Breast epithelium (tissue), 4 donors: ENCODE results near the gene SH3GL3. TPM values are rescaled to one million over a fixed set of nuclear protein-coding genes. Genes with fewer than 3 reads are reported as not detected.

ENCODE experiments used
- DNase-seq, 2 donors: peaks; one replicate each; pipeline ENCODE4 v3.0.0-alpha.2; 2019; ENCODE audit warnings: low spot score in 2 of 2
- H3K27ac ChIP-seq, 2 donors: fragments of 200-600 bp; sonication (generic) in 1 of 2; one replicate each; pipeline ENCODE4 v1.5.1; 2016 to 2019; ENCODE audit warnings: mild to moderate bottlenecking in 1 of 2
- H3K27me3 ChIP-seq, 2 donors: fragments of 200-600 bp; sonication (generic) in 1 of 2; one replicate each; pipeline versions ENCODE4 v1.5.1 to v1.6.0; 2017 to 2019; ENCODE audit warnings: control low read depth in 1 of 2, mild to moderate bottlenecking in 1 of 2
- H3K36me3 ChIP-seq: fragments of 200-600 bp; one replicate; pipeline ENCODE4 v1.5.1; 2019
- H3K4me1 ChIP-seq, 2 donors: fragments of 200-600 bp; sonication (generic); one replicate each; pipeline ENCODE4 v1.5.1; 2016 to 2019; ENCODE audit warnings: control low read depth in 1 of 2
- H3K4me3 ChIP-seq, 3 donors: fragments of 200-600 bp; sonication (generic); 1 replicate in 2 of 3; 2 replicates in 1 of 3; pipeline ENCODE4 v1.5.1; 2016 to 2019; ENCODE audit warnings: mild to moderate bottlenecking in 3 of 3, moderate library complexity in 2 of 3
- H3K9me3 ChIP-seq, 2 donors: fragments of 200-600 bp; sonication (generic) in 1 of 2; one replicate each; pipeline ENCODE4 v1.5.1; 2016 to 2019; ENCODE audit warnings: control low read depth in 1 of 2
- CTCF ChIP-seq, 3 donors: fragments of 450-650 bp; IDR thresholded peaks; one replicate each; pipeline ENCODE4 v1.5.1; 2016 to 2017; ENCODE audit warnings: antibody characterized with exemption in 3 of 3, mild to moderate bottlenecking in 3 of 3, moderate library complexity in 3 of 3
- POLR2A ChIP-seq: fragments of 450-650 bp; IDR thresholded peaks from one replicate; pipeline ENCODE4 v1.6.1; 2016; ENCODE audit warnings: antibody characterized with exemption, mild to moderate bottlenecking, moderate library complexity
- POLR2AphosphoS5 ChIP-seq, 3 donors: sonication (generic); formaldehyde crosslinking; IDR thresholded peaks; one replicate each; pipeline ENCODE4 v1.6.1; 2017; ENCODE audit warnings: antibody characterized with exemption in 3 of 3
- intact Hi-C: fragments of 100-400 bp; cut with DNase I; formaldehyde crosslinking; loops from one replicate; pipeline ENCODE4 v1.15.1; 2023; ENCODE audit warnings: low total_unique reads
- total RNA-seq, 3 donors: library from RNA; depleted of rRNA; stranded (reverse); fragments of >200 nt; gene quantifications; one replicate each; pipeline ENCODE4 v1.1.0, GENCODE V29; 2016

Gene SH3GL3
- total RNA-seq, 3 donors from 2014 or later = not detected

- TF ChIP-seq CTCF (IDR thresholded peaks at IDR 0.05) = no peak
- TF ChIP-seq POLR2A = no peak
- TF ChIP-seq POLR2AphosphoS5 (IDR thresholded peaks at IDR 0.05) = no peak
- Histone ChIP-seq H3K9me3 (no peaks in the 10 kb centered on the region), H3K27me3 (no peaks in the 10 kb centered on the region), H3K4me3 (no peak overlapping the region), H3K36me3 (no peaks in the 10 kb centered on the region), H3K4me1 (no peaks in the 10 kb centered on the region), H3K27ac (no peak overlapping the region)
- no peak for DNase-seq
- intact Hi-C loops = no loop called here
Measured at GRCh38 chr15:83435202-83435601, 11.9 kb upstream of the SH3GL3 start.

- intact Hi-C loops = no loop called here
- no peak overlapping the region for H3K4me3 ChIP-seq
- H3K27me3 ChIP-seq = no peaks in the 10 kb centered on the region
- H3K4me1 ChIP-seq = no peaks in the 10 kb centered on the region
- no peak overlapping the region for H3K27ac ChIP-seq
- no peak for TF ChIP-seq POLR2AphosphoS5 (IDR thresholded peaks at IDR 0.05)
- TF ChIP-seq CTCF (IDR thresholded peaks at IDR 0.05) = no peak
- TF ChIP-seq POLR2A = no peak
- no peak for DNase-seq
- H3K9me3 ChIP-seq = no peaks in the 10 kb centered on the region
- no peaks in the 10 kb centered on the region for H3K36me3 ChIP-seq
Measured at GRCh38 chr15:83435782-83436181, 11.4 kb upstream of the SH3GL3 start.

- intact Hi-C loops = no loop called here
- TF ChIP-seq POLR2A (no peak), CTCF (IDR thresholded peaks at IDR 0.05) (no peak)
- Histone ChIP-seq H3K4me1 (no peaks in the 10 kb centered on the region), H3K27ac (no peak overlapping the region), H3K27me3 (no peaks in the 10 kb centered on the region), H3K36me3 (no peaks in the 10 kb centered on the region), H3K9me3 (no peaks in the 10 kb centered on the region), H3K4me3 (no peak overlapping the region)
- DNase-seq = no peak
Measured at GRCh38 chr15:83436513-83437158, 10.5 kb upstream of the SH3GL3 start.

- TF ChIP-seq POLR2A = no peak
- TF ChIP-seq CTCF (IDR thresholded peaks at IDR 0.05) = no peak
- no peak for TF ChIP-seq POLR2AphosphoS5 (IDR thresholded peaks at IDR 0.05)
- H3K27ac ChIP-seq = no peak overlapping the region
- H3K9me3 ChIP-seq = no peaks in the 10 kb centered on the region
- H3K27me3 ChIP-seq = no peaks in the 10 kb centered on the region
- H3K4me1 ChIP-seq = no peaks in the 10 kb centered on the region
- no peaks in the 10 kb centered on the region for H3K36me3 ChIP-seq
- DNase-seq = no peak
- no peak overlapping the region for H3K4me3 ChIP-seq
- intact Hi-C loops = no loop called here
Measured at GRCh38 chr15:83443076-83443847, 3.9 kb upstream of the SH3GL3 start.

- TF ChIP-seq POLR2A (no peak), POLR2AphosphoS5 (IDR thresholded peaks at IDR 0.05) (no peak), CTCF (IDR thresholded peaks at IDR 0.05) (no peak)
- no peak for DNase-seq
- intact Hi-C loops = no loop called here
- no peaks in the 10 kb centered on the region for H3K27me3 ChIP-seq
- H3K36me3 ChIP-seq = no peaks in the 10 kb centered on the region
- H3K4me3 ChIP-seq = no peak overlapping the region
- H3K27ac ChIP-seq = no peak overlapping the region
- H3K9me3 ChIP-seq = no peaks in the 10 kb centered on the region
- no peaks in the 10 kb centered on the region for H3K4me1 ChIP-seq
Measured at GRCh38 chr15:83444936-83445335, 2.2 kb upstream of the SH3GL3 start.
